GM04503 (cell line): Measurements from ENCODE around the gene YIPF2.
"Not testable (repeated sequence)": the region's sequence is repeated elsewhere in the genome, so short reads cannot be mapped to it uniquely, and the experiment has no call there.

ENCODE experiments used
- DNase-seq: peaks from one replicate; pipeline ENCODE4 v3.0.0-alpha.2; 2012; ENCODE audit warnings: low read depth

YIPF2 gene

DNA sequence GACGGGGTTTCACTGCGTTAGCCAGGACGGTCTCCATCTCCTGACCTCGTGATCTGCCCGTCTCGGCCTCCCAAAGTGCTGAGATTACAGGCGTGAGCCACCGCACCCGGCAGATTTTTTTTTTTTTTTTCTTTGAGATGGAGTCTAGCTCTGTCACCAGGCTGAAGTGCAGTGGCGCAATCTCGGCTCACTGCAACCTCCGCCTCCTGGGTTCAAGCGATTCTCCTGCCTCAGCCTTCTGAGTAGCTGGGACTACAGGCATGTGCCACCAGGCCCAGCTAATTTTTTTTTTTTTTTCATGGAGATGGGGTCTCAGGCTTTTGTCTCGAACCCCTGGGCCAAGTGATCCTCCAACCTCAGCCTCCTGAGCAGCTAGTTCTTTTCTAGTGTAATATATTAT is 13.2 kb upstream of the YIPF2 start:
- not testable (repeated sequence) for DNase-seq

- DNase-seq, result peak; percentile 21
Observed at GRCh38 chr19:10936661-10937084, 8.2 kb upstream of the YIPF2 start.

DNA sequence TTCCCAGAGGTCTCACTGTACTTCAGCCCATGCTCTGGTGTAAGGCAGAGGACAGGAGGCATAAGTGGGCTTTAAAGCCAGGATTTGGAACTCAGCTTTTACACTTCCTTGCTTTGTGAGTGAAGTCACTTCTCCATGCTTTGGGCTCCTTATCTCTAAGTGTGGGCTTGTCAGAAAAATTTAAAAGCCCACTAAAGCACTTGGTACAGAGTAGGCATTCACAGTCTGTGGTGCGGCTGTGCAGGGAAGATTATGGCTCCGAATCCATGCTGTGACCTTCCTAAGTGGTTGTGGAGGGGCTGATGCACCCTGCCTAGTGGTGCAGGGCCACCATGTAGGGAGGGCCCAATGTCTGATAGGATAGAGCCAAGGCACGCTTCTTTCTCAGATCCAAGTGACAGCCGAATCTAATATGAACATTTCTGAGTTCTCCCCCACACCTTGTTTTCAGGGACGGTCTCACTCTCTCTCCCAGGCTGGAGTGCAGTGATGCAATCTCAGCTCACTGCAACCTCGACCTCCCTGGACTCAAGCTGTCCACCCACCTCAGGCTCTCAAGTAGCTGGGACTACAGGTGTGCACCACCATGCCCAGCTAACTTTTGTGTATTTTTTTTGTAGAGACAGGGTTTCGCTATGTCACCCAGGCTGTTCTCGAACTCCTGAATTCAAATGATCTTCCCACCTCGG is 7.1 kb upstream of the YIPF2 start:
- no peak for DNase-seq

- DNase-seq, result no peak
Observed at GRCh38 chr19:10929402-10929794, 959 bp upstream of the YIPF2 start.

DNA sequence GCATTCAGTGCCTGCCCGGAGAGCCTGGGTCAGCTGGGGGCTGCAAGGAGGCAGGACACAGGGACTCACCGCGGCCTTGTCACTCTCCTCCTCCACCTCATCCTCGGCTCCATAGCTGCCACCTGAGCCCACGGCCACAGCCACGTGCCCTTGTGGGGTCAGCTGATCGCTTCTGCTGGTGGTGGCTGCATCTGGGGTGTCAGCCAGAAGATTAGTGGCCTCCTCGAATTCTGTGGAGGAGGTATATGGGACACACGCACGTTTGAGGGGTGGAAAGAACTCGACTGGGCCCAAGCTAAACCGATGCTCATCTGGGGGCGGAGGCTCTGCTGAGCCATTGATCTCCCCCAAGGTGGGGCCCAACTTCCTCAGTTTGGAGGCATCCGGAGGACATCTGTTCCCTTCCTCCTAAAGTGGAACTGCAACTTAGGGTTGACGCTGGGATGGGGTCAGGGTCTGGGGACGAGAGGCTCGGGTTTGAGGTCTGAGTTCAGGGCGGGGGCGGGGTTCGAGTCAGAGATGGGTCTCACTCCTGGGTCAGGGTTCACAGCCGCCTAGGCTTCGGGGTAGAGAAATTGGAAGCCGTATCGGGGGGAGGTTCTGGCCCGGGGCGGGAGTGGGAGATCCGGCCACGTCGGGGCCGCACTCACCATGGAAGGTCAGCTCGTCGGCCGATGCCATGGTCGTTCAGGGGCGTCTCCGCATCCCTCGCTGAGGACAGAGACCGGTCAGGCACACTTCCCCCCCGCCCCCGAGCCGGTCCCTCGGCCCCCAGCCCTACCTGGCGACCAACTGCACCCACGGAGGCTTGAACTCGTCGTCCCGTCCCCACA is 493 bp downstream of the YIPF2 start:
- no peak for DNase-seq

- DNase-seq, result no peak
Observed at GRCh38 chr19:10924597-10924996, 3.8 kb downstream of the YIPF2 start.

GRCh38 chr19:10923260-10924112 is 5.0 kb downstream of the YIPF2 start:
- no peak for DNase-seq

DNA sequence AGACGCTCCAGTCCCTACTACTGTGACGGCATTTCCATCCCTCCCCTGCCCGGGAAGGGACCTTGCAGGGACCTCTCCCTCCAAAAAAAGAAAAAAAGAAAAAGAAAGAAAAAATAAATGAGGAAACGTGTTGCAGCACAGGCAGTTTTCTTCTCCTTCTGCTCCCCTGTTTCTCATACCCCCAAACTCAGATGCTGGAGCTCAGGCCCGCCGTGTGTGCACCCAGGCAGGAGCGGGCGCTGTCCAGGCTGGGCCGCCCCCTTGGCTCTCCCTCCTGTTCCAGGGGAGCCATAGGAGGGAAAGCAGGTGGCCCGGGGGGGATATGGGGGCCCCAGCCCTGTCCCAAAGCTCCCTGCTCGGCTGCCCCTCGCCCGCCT is 5.8 kb downstream of the YIPF2 start:
- DNase-seq, result no peak

- no peak for DNase-seq
Observed at GRCh38 chr19:10921910-10922637, 6.4 kb downstream of the YIPF2 start.

GRCh38 chr19:10921199-10921909 is 7.1 kb downstream of the YIPF2 start:
- no peak for DNase-seq

- no peak for DNase-seq
Observed at GRCh38 chr19:10920781-10921180, 7.7 kb downstream of the YIPF2 start.

GRCh38 chr19:10920288-10920655 is 8.2 kb downstream of the YIPF2 start:
- no peak for DNase-seq

- no peak for DNase-seq
Observed at GRCh38 chr19:10919352-10920287, 8.8 kb downstream of the YIPF2 start.

DNA sequence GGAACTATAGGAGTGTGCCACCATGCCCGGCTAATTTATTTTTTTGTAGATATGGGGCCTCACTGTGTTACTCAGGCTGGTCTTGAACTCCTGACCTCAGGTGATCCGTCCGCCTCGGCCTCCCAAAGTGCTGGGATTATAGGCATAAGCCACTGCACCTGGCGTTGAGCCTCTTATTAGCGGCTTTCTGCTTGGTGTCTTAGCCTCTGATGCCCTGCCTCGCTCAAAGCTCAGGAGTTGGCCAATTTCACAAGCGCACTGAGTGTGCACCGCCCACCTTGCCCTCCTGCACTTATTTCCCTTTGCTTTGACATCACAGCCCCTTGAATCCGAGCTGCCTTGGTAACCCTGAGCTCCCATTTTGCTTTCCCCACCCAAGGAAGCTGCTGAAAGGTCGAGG is 10.1 kb downstream of the YIPF2 start:
- no peak for DNase-seq

DNA sequence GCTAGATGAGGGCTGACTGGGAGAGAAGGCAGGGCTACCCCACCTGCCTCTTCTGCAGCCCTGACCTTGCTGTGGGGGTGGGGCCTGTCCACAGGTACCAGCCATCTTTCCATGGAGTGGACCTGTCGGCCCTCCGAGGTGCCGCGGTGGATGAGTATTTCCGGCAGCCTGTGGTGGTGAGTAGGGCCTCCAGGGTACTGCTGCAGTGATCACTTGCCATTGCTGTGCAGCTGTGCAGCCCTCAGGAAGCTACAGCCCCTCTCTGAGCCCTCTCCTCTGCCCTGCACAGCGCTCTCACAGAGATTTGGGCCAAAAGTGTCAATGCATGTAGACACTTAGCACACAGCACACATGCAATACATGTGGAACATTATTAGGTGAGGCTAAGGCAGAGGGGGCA is 11.8 kb downstream of the YIPF2 start:
- no peak for DNase-seq

GRCh38 chr19:10915130-10916091 is 13.0 kb downstream of the YIPF2 start:
- DNase-seq, result peak; percentile 71

DNA sequence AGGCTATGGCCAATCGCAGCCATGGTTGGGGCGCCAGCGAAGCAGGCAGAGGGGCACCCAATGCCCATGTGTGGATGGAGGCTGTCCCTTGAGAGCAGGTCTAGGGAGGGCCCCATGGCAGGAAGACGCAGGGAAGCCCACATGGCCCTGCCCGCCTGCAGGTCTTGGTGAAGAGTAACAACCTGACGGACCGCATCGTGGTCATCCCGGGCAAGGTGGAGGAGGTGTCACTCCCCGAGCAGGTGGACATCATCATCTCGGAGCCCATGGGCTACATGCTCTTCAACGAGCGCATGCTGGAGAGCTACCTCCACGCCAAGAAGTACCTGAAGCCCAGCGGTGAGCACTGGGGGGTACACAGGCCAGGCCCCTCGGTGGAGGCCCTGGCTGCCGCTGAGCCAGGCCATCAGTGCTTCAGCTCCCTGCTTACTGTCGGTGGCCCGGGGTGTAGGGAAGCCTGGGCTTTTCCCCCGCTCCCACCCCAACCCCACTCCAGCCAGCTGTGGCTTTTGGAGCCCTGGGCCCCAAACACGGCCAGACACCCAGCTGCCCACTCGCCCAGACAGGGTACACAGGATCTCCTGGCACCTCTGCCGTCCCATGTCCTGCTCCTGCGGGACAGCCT is 14.6 kb downstream of the YIPF2 start:
- DNase-seq, result no peak

DNA sequence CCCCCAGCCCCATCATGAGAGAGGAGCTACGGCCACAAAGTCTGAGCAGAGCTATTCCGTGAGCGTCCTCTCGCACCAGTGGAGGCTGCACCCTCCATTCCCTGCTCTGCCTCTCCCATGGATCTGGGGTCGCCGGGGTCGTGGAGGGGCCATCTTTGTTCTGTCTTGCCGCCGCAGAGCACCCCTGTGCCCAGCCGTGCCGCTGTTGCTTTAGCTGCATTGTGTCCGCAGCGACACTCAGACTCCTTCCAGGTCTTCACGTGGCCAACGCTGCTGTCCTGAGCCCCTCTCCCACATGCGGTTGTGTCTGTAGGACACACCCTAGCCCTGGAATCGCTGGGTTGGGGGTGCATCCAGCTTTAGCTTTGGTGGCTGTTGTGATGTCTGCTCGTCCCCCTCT is 15.8 kb downstream of the YIPF2 start:
- no peak for DNase-seq
